GM12878 (cell line): ENCODE data around the gene AFF2. TPM values are rescaled to one million over a fixed set of nuclear protein-coding genes. Genes with fewer than 3 reads are reported as not detected.

Source experiments
- ATAC-seq: fragments of 200-7000 bp; cut with Tn5 transposase; 3 replicates; pipeline ENCODE4 v1.9.1; 2020; ENCODE audit warnings: mild to moderate bottlenecking, moderate library complexity
- BruUV-seq: library from RNA; stranded (reverse); fragments of 400-500 nt; replicated peaks from 2 replicates; lab custom pipeline; 2021; lab: Mats Ljungman, UMichigan
- CTCF ChIA-PET: fragments of 300-600 bp; sonication (Branson Sonifier 250); formaldehyde crosslinking; extraction: SDS; loops from one replicate; lab custom pipeline; 2021; ENCODE audit warnings: inconsistent platforms; lab: Yijun Ruan, JAX
- POLR2A ChIA-PET: fragments of 350-600 bp; formaldehyde crosslinking; extraction: SDS; loops from one replicate; lab custom pipeline; 2021; ENCODE audit warnings: inconsistent platforms; lab: Charles Lee
- RAD21 ChIA-PET: fragments of 300-600 bp; sonication (Branson Sonifier 250); formaldehyde crosslinking; loops from one replicate; lab custom pipeline; 2023; ENCODE audit warnings: antibody characterized with exemption; ENCODE audit not compliant: unreplicated experiment; lab: Charles Lee
- SMC1A ChIA-PET: fragments of 300-600 bp; sonication (Branson Sonifier 250); formaldehyde crosslinking; loops from one replicate; lab custom pipeline; 2023; ENCODE audit not compliant: unreplicated experiment, uncharacterized antibody; lab: Charles Lee
- DNase-seq: peaks from one replicate; pipeline ENCODE4 v3.0.0-alpha.2; 2011; ENCODE audit warnings: low read depth, low spot score
- FAIRE-seq: peaks from 3 replicates; lab custom pipeline; 2011; peaks lifted over from hg19 to GRCh38; lab: Jason Lieb, UNC
- H2AFZ ChIP-seq: 2 replicates; pipeline ENCODE4 v1.6.0; 2011; ENCODE audit warnings: low read depth, low read length, control low read depth; ENCODE audit not compliant: control insufficient read depth
- H3K27ac ChIP-seq: 2 replicates; pipeline ENCODE4 v1.5.1; 2011; ENCODE audit warnings: control low read depth; ENCODE audit not compliant: control insufficient read depth, insufficient read depth
- H3K27me3 ChIP-seq, 2 experiments: replicated peaks in 1 of 2; 2 replicates each; pipeline versions ENCODE4 v1.6.0 to v1.6.1; 2011; ENCODE audit warnings: low read length in 1 of 2; ENCODE audit not compliant: control insufficient read depth in 2 of 2, insufficient read depth in 2 of 2
- H3K36me3 ChIP-seq, 2 experiments: 2 replicates each; pipeline ENCODE4 v1.5.1; 2011; ENCODE audit warnings: low read length in 1 of 2; ENCODE audit not compliant: control insufficient read depth in 2 of 2, insufficient read depth in 2 of 2
- H3K4me1 ChIP-seq: 2 replicates; pipeline ENCODE4 v1.6.1; 2011; ENCODE audit warnings: mild to moderate bottlenecking, low read length, moderate library complexity, mixed read lengths; ENCODE audit not compliant: control insufficient read depth, insufficient read depth
- H3K4me2 ChIP-seq: 2 replicates; pipeline ENCODE4 v1.6.0; 2011; ENCODE audit warnings: control low read depth; ENCODE audit not compliant: control insufficient read depth, insufficient read depth
- H3K4me3 ChIP-seq: fragments of 200-600 bp; sonication (generic); 2 replicates; pipeline ENCODE4 v1.5.1; 2016
- H3K79me2 ChIP-seq: 2 replicates; pipeline ENCODE4 v1.6.0; 2011; ENCODE audit warnings: low read length; ENCODE audit not compliant: control insufficient read depth, insufficient read depth
- H3K9ac ChIP-seq: 2 replicates; pipeline ENCODE4 v1.8.0; 2011; ENCODE audit warnings: low read length, control low read depth, mixed read lengths; ENCODE audit not compliant: control insufficient read depth, insufficient read depth
- H3K9me3 ChIP-seq: replicated peaks from 3 replicates; pipeline ENCODE4 v1.5.1; 2011; ENCODE audit warnings: mild to moderate bottlenecking, low read length; ENCODE audit not compliant: control insufficient read depth, insufficient read depth
- H4K20me1 ChIP-seq: 2 replicates; pipeline ENCODE4 v1.6.0; 2011; ENCODE audit not compliant: control insufficient read depth, insufficient read depth
- CHD2 ChIP-seq: IDR thresholded peaks from 2 replicates; pipeline ENCODE4 v1.6.1; 2011; ENCODE audit warnings: low read depth, low read length, improper control_type of control experiment, borderline replicate concordance
- CUX1 ChIP-seq: IDR thresholded peaks from 2 replicates; pipeline ENCODE4 v1.6.1; 2012; ENCODE audit warnings: improper control_type of control experiment, low read depth, low read length; ENCODE audit not compliant: insufficient replicate concordance
- HCFC1 ChIP-seq: fragments of 150-350 bp; IDR thresholded peaks from 2 replicates; pipeline ENCODE4 v1.6.1; 2014; ENCODE audit warnings: low read length
- NBN ChIP-seq: fragments of 450-650 bp; IDR thresholded peaks from 2 replicates; pipeline ENCODE4 v1.6.1; 2016
- WGBS: methylation state at CpG from one replicate; pipeline ENCODE4 v1.1.6; 2016; ENCODE audit warnings: low lambda C conversion rate; ENCODE audit not compliant: insufficient replicate concordance, insufficient coverage; ENCODE audit errors: missing lambda C conversion rate; 5-methylcytosine and 5-hydroxymethylcytosine counted together
- in situ Hi-C: fragments of 300-500 bp; cut with MboI; formaldehyde crosslinking; loops from 9 replicates; pipeline ENCODE4 v1.14.3; 2018; ENCODE audit warnings: mixed read lengths
- intact Hi-C: fragments of 100-400 bp; cut with micrococcal nuclease; formaldehyde crosslinking; loops from one replicate; pipeline ENCODE4 v1.14.2; 2022; ENCODE audit not compliant: unreplicated experiment
- polyA plus RNA-seq, 11 experiments: library from polyadenylated mRNA; depleted of rRNA in 4 of 11; unstranded in 6 of 11; stranded (reverse) in 5 of 11; fragments of >200 nt; fragmentation: Nextera tagmentation in 4 of 11; fragmentation: Illumina TruSeq in 1 of 11; extraction: Ambion mirVana in 4 of 11; extraction: Trizol in 1 of 11; gene quantifications; 1 replicate in 1 of 11; 2 replicates in 10 of 11; pipeline versions ENCODE4 v1.2.1 to v1.2.3, GENCODE V29; 2011 to 2016; ENCODE audit warnings: inconsistent platforms in 2 of 11, missing spikeins in 2 of 11, low read depth in 1 of 11
- total RNA-seq, 4 experiments: library from RNA; depleted of rRNA in 3 of 4; stranded (reverse); fragments of >200 nt in 3 of 4; fragmentation: Illumina TruSeq in 1 of 4; extraction: Trizol in 1 of 4; gene quantifications; 2 replicates each; pipeline versions ENCODE4 v1.2.1 to v1.2.3, GENCODE V29; 2013 to 2021

AFF2 gene
- total and polyA plus RNA-seq, 10 of the 15 experiments (the other 5 are each of a cell fraction or from before 2014, with no cell fraction given) = under 0.01 to 0.03 TPM; not detected in 8

- ChIA-PET RAD21 (no interaction called here), POLR2A (no interaction called here), SMC1A (no interaction called here), CTCF (no interaction called here)
- Histone ChIP-seq H3K4me3 (no peak overlapping the region), H3K4me2 (no peak overlapping the region), H2AFZ (no peak overlapping the region), H3K9me3 (no peaks in the 10 kb centered on the region), H3K9ac (no peak overlapping the region), H3K27ac (no peak overlapping the region), H3K79me2 (no peaks in the 10 kb centered on the region), H3K4me1 (no peaks in the 10 kb centered on the region), H3K36me3 (no peaks in the 10 kb centered on the region), H3K27me3 (no peaks in the 10 kb centered on the region; a peak in 1 of 4 replicates), H4K20me1 (no peaks in the 10 kb centered on the region)
- no peak for TF ChIP-seq CHD2
- TF ChIP-seq CUX1 = no peak
- TF ChIP-seq HCFC1 = no peak
- no peak for TF ChIP-seq NBN
- intact Hi-C loops (no loop called here), in situ Hi-C loops (no loop called here)
- no peak; the same call in 1 of the 3 replicates for ATAC-seq
- BruUV-seq = no TSS peak
- no peak for DNase-seq
- 19% methylated on average over 3 of the region's 3 CpGs for WGBS
- FAIRE-seq = no peak
These were observed 455.9 kb downstream of the AFF2 start for GRCh38 chrX:148956352-148956751.
